GM18873 (cell line): ENCODE data around the gene CMSS1.
"Not testable (repeated sequence)": the region's sequence is repeated elsewhere in the genome, so short reads cannot be mapped to it uniquely, and the experiment has no call there.

ENCODE experiments used
- ATAC-seq: cut with Tn5 transposase; IDR thresholded peaks from one replicate; pipeline ENCODE4 v1.9.1; 2021; ENCODE audit warnings: mild to moderate bottlenecking, moderate library complexity, moderate number of reproducible peaks; ENCODE audit not compliant: unreplicated experiment, low FRiP score

CMSS1 gene

GRCh38 chr3:100197876-100198275 lies 380.2 kb downstream of the CMSS1 start:
- no peak for ATAC-seq

GRCh38 chr3:100198579-100199269 lies 381.1 kb downstream of the CMSS1 start:
- no peak for ATAC-seq

- no peak for ATAC-seq
These were observed 387.5 kb downstream of the CMSS1 start for GRCh38 chr3:100205171-100205570.

GRCh38 chr3:100206687-100207086 lies 389.0 kb downstream of the CMSS1 start:
- no peak for ATAC-seq

GRCh38 chr3:100207886-100208285 lies 390.2 kb downstream of the CMSS1 start:
- ATAC-seq: no peak

GRCh38 chr3:100209169-100209568 lies 391.5 kb downstream of the CMSS1 start:
- no peak for ATAC-seq

GRCh38 chr3:100209948-100210771 lies 392.5 kb downstream of the CMSS1 start:
- peak; percentile 93 for ATAC-seq

- ATAC-seq: no peak
These were observed 393.1 kb downstream of the CMSS1 start for GRCh38 chr3:100210772-100211135.

GRCh38 chr3:100213891-100214573 lies 396.4 kb downstream of the CMSS1 start:
- no peak for ATAC-seq

- ATAC-seq: no peak
These were observed 396.9 kb downstream of the CMSS1 start for GRCh38 chr3:100214574-100214964.

GRCh38 chr3:100216713-100217112 lies 399.1 kb downstream of the CMSS1 start:
- ATAC-seq: no peak

GRCh38 chr3:100221159-100221558 lies 403.5 kb downstream of the CMSS1 start:
- no peak for ATAC-seq

GRCh38 chr3:100225193-100225592 lies 407.5 kb downstream of the CMSS1 start:
- no peak for ATAC-seq

- ATAC-seq: no peak
These were observed 408.2 kb downstream of the CMSS1 start for GRCh38 chr3:100225883-100226282.

GRCh38 chr3:100226712-100227429 lies 409.2 kb downstream of the CMSS1 start:
- no peak for ATAC-seq

- no peak for ATAC-seq
These were observed 409.9 kb downstream of the CMSS1 start for GRCh38 chr3:100227511-100227921.

GRCh38 chr3:100228247-100228646 lies 410.6 kb downstream of the CMSS1 start:
- no peak for ATAC-seq

GRCh38 chr3:100229188-100229587 lies 411.5 kb downstream of the CMSS1 start:
- not testable (repeated sequence) for ATAC-seq

GRCh38 chr3:100230710-100231109 lies 413.0 kb downstream of the CMSS1 start:
- no peak for ATAC-seq
